Ishikawa (cell line): ENCODE data around the gene SCN3B.

Experiments used
- CEBPB ChIP-seq: IDR thresholded peaks from 2 replicates; pipeline ENCODE4 v1.6.1; 2012
- EGR1 ChIP-seq: IDR thresholded peaks from 2 replicates; pipeline ENCODE4 v1.6.1; 2012
- RAD21 ChIP-seq: IDR thresholded peaks from 2 replicates; pipeline ENCODE4 v1.6.1; 2012; ENCODE audit warnings: low read depth
- YY1 ChIP-seq: IDR thresholded peaks from 2 replicates; pipeline ENCODE4 v1.6.1; 2012; ENCODE audit warnings: low read depth
- TF ChIP-seq, protein P1 (sequence below): IDR thresholded peaks from 2 replicates; pipeline ENCODE4 v1.6.1; 2012; ENCODE audit warnings: low read depth, mild to moderate bottlenecking

DNA sequence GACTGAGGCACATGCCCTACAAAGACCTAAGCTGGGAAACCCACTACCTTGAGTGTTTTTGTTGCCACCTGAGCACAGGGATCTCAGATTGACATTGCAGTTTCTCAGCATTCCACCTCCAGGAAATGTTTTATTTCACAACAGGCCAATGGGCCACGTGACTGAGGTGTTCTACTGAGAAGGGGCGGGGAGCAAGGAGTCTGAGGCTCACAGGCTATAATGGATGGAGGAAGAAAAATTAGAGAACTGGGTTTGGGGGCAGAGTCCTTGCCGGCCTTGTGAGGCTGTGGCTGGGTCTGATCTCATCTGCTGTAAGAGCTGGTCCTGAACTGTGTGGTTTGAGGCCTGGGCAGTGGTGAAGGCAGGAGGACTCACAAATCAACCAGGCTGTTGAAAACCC, 46.3 kb upstream of the SCN3B start:
- TF ChIP-seq RAD21 (no peak), EGR1 (no peak), CEBPB (no peak), YY1 (no peak)
- TF ChIP-seq, protein P1, sequence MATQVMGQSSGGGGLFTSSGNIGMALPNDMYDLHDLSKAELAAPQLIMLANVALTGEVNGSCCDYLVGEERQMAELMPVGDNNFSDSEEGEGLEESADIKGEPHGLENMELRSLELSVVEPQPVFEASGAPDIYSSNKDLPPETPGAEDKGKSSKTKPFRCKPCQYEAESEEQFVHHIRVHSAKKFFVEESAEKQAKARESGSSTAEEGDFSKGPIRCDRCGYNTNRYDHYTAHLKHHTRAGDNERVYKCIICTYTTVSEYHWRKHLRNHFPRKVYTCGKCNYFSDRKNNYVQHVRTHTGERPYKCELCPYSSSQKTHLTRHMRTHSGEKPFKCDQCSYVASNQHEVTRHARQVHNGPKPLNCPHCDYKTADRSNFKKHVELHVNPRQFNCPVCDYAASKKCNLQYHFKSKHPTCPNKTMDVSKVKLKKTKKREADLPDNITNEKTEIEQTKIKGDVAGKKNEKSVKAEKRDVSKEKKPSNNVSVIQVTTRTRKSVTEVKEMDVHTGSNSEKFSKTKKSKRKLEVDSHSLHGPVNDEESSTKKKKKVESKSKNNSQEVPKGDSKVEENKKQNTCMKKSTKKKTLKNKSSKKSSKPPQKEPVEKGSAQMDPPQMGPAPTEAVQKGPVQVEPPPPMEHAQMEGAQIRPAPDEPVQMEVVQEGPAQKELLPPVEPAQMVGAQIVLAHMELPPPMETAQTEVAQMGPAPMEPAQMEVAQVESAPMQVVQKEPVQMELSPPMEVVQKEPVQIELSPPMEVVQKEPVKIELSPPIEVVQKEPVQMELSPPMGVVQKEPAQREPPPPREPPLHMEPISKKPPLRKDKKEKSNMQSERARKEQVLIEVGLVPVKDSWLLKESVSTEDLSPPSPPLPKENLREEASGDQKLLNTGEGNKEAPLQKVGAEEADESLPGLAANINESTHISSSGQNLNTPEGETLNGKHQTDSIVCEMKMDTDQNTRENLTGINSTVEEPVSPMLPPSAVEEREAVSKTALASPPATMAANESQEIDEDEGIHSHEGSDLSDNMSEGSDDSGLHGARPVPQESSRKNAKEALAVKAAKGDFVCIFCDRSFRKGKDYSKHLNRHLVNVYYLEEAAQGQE: no peak
